ENCODE data around the gene TP53RK. TPM values are rescaled to one million over a fixed set of nuclear protein-coding genes. Genes with fewer than 3 reads are reported as not detected.

The TP53RK gene
- total and polyA plus RNA-seq, 2 of the 13 experiments (the other 11 are each of a cell fraction or from before 2014, with no cell fraction given): 12.9 to 25.5 TPM

- TF ChIP-seq RORA (CRISPR knock-in tag; IDR thresholded peaks at IDR 0.05) (no peak), TBX2 (CRISPR knock-in tag; IDR thresholded peaks at IDR 0.05; ENCODE audit: borderline replicate concordance) (peak; percentile 53; the same call in 1 of the 2 replicates), ZNF350 (CRISPR knock-in tag; IDR thresholded peaks at IDR 0.05; ENCODE audit: borderline replicate concordance, low read depth) (peak; percentile 66; the same call in 1 of the 2 replicates), KDM1A (CRISPR knock-in tag; IDR thresholded peaks at IDR 0.05) (peak; percentile 99), HNF4G (IDR thresholded peaks at IDR 0.05; ENCODE audit: borderline replicate concordance, low read depth, low read length) (peak; percentile 48; the same call in 1 of the 2 replicates), HNF4G (CRISPR knock-in tag; IDR thresholded peaks at IDR 0.05; ENCODE audit: borderline replicate concordance, low read depth) (0 out of 2 replicates have a peak, but pooled peaks have one; percentile 25), ZNF33A (CRISPR knock-in tag; IDR thresholded peaks at IDR 0.05; ENCODE audit: borderline replicate concordance) (no peak), ZNF646 (CRISPR knock-in tag; IDR thresholded peaks at IDR 0.05) (no peak), ZSCAN21 (CRISPR knock-in tag; IDR thresholded peaks at IDR 0.05; ENCODE audit: borderline replicate concordance) (peak; percentile 67; the same call in 1 of the 2 replicates), JUND (CRISPR knock-in tag; IDR thresholded peaks at IDR 0.05) (peak; percentile 27; the same call in 1 of the 2 replicates), MEIS1 (CRISPR knock-in tag; IDR thresholded peaks at IDR 0.05; ENCODE audit: borderline replicate concordance) (peak; percentile 80), SIX1 (CRISPR knock-in tag; IDR thresholded peaks at IDR 0.05; ENCODE audit: borderline replicate concordance) (0 out of 2 replicates have a peak, but pooled peaks have one; percentile 18), CREBL2 (CRISPR knock-in tag; IDR thresholded peaks at IDR 0.05; ENCODE audit: borderline replicate concordance) (peak; percentile 70; the same call in 1 of the 2 replicates), ATF3 (CRISPR knock-in tag; IDR thresholded peaks at IDR 0.05) (0 out of 2 replicates have a peak, but pooled peaks have one; percentile 6), SRSF1 (optimal IDR thresholded peaks at IDR 0.05; ENCODE audit: low read depth, low read length) (peak; percentile 91), ETV5 (CRISPR knock-in tag; IDR thresholded peaks at IDR 0.05; ENCODE audit: borderline replicate concordance) (0 out of 2 replicates have a peak, but pooled peaks have one; percentile 48), ZNF317 (CRISPR knock-in tag; IDR thresholded peaks at IDR 0.05) (0 out of 2 replicates have a peak, but pooled peaks have one; percentile 31), ZNF234 (CRISPR knock-in tag; conservative IDR thresholded peaks at IDR 0.05) (no peak), TIGD3 (CRISPR knock-in tag; IDR thresholded peaks at IDR 0.05; ENCODE audit: borderline replicate concordance) (no peak), NFE2 (CRISPR knock-in tag; IDR thresholded peaks at IDR 0.05) (no peak)
Measured at GRCh38 chr20:46638134-46638897, 50.9 kb downstream of the TP53RK start (continued).

Data from HepG2 (cell line).